ENCODE data around the gene ALB.
"Not testable (repeated sequence)": the region's sequence is repeated elsewhere in the genome, so short reads cannot be mapped to it uniquely, and the experiment has no call there.

ALB gene

GRCh38 chr4:73388887-73389286 lies 15.2 kb upstream of the ALB start:
- H3K27me3 ChIP-seq (ENCODE audit: control insufficient read depth, insufficient read depth, low read length): no peaks in the 10 kb centered on the region
- no CpG with 5 or more reads among the region's 1 CpG for WGBS (ENCODE audit: insufficient coverage, insufficient read length)
- no peaks in the 10 kb centered on the region for H3K9me3 ChIP-seq (ENCODE audit: control insufficient read depth, insufficient read depth, low read length)
- no peak overlapping the region for H3K27ac ChIP-seq (ENCODE audit: low read length)
- H3K36me3 ChIP-seq (ENCODE audit: control insufficient read depth, insufficient read depth, low read length): no peaks in the 10 kb centered on the region
- H3K4me1 ChIP-seq (ENCODE audit: control insufficient read depth, insufficient read depth, low read length): no peaks in the 10 kb centered on the region
- H3K4me3 ChIP-seq (ENCODE audit: low read length): no peak overlapping the region
- no peak for DNase-seq (ENCODE audit: low read depth, low spot score)

GRCh38 chr4:73389663-73390062 lies 14.4 kb upstream of the ALB start:
- not testable (repeated sequence) for H3K36me3 ChIP-seq (ENCODE audit: control insufficient read depth, insufficient read depth, low read length); H3K4me1 ChIP-seq (ENCODE audit: control insufficient read depth, insufficient read depth, low read length); H3K4me3 ChIP-seq (ENCODE audit: low read length); H3K27ac ChIP-seq (ENCODE audit: low read length); H3K27me3 ChIP-seq (ENCODE audit: control insufficient read depth, insufficient read depth, low read length); H3K9me3 ChIP-seq (ENCODE audit: control insufficient read depth, insufficient read depth, low read length); DNase-seq (ENCODE audit: low read depth, low spot score)
- no CpG with 5 or more reads among the region's 2 CpGs for WGBS (ENCODE audit: insufficient coverage, insufficient read length)

GRCh38 chr4:73391774-73392173 lies 12.3 kb upstream of the ALB start:
- Histone ChIP-seq H3K27ac (ENCODE audit: low read length) (no peak overlapping the region), H3K9me3 (ENCODE audit: control insufficient read depth, insufficient read depth, low read length) (no peaks in the 10 kb centered on the region), H3K4me3 (ENCODE audit: low read length) (no peak overlapping the region), H3K27me3 (ENCODE audit: control insufficient read depth, insufficient read depth, low read length) (no peaks in the 10 kb centered on the region), H3K36me3 (ENCODE audit: control insufficient read depth, insufficient read depth, low read length) (no peaks in the 10 kb centered on the region), H3K4me1 (ENCODE audit: control insufficient read depth, insufficient read depth, low read length) (no peaks in the 10 kb centered on the region)
- DNase-seq (ENCODE audit: low read depth, low spot score): no peak

- H3K27me3 ChIP-seq (ENCODE audit: control insufficient read depth, insufficient read depth, low read length): no peaks in the 10 kb centered on the region
- H3K36me3 ChIP-seq (ENCODE audit: control insufficient read depth, insufficient read depth, low read length): no peaks in the 10 kb centered on the region
- WGBS (ENCODE audit: insufficient coverage, insufficient read length): no CpG with 5 or more reads among the region's 2 CpGs
- H3K27ac ChIP-seq (ENCODE audit: low read length): no peak overlapping the region
- no peaks in the 10 kb centered on the region for H3K4me1 ChIP-seq (ENCODE audit: control insufficient read depth, insufficient read depth, low read length)
- DNase-seq (ENCODE audit: low read depth, low spot score): no peak
- H3K4me3 ChIP-seq (ENCODE audit: low read length): no peak overlapping the region
- no peaks in the 10 kb centered on the region for H3K9me3 ChIP-seq (ENCODE audit: control insufficient read depth, insufficient read depth, low read length)
Observed at GRCh38 chr4:73392936-73393335, 11.2 kb upstream of the ALB start.

GRCh38 chr4:73396304-73396703 lies 7.8 kb upstream of the ALB start:
- H3K4me3 ChIP-seq (ENCODE audit: low read length): no peak overlapping the region
- no CpG with 5 or more reads among the region's 1 CpG for WGBS (ENCODE audit: insufficient coverage, insufficient read length)
- no peak overlapping the region for H3K27ac ChIP-seq (ENCODE audit: low read length)
- H3K36me3 ChIP-seq (ENCODE audit: control insufficient read depth, insufficient read depth, low read length): no peaks in the 10 kb centered on the region
- no peaks in the 10 kb centered on the region for H3K4me1 ChIP-seq (ENCODE audit: control insufficient read depth, insufficient read depth, low read length)
- no peaks in the 10 kb centered on the region for H3K27me3 ChIP-seq (ENCODE audit: control insufficient read depth, insufficient read depth, low read length)
- no peaks in the 10 kb centered on the region for H3K9me3 ChIP-seq (ENCODE audit: control insufficient read depth, insufficient read depth, low read length)
- DNase-seq (ENCODE audit: low read depth, low spot score): no peak

GRCh38 chr4:73396993-73397972 lies 6.8 kb upstream of the ALB start:
- H3K4me1 ChIP-seq (ENCODE audit: control insufficient read depth, insufficient read depth, low read length): no peaks in the 10 kb centered on the region
- H3K27me3 ChIP-seq (ENCODE audit: control insufficient read depth, insufficient read depth, low read length): no peaks in the 10 kb centered on the region
- no peaks in the 10 kb centered on the region for H3K9me3 ChIP-seq (ENCODE audit: control insufficient read depth, insufficient read depth, low read length)
- no peak overlapping the region for H3K27ac ChIP-seq (ENCODE audit: low read length)
- no peaks in the 10 kb centered on the region for H3K36me3 ChIP-seq (ENCODE audit: control insufficient read depth, insufficient read depth, low read length)
- no peak overlapping the region for H3K4me3 ChIP-seq (ENCODE audit: low read length)
- no CpG with 5 or more reads among the region's 5 CpGs for WGBS (ENCODE audit: insufficient coverage, insufficient read length)
- no peak for DNase-seq (ENCODE audit: low read depth, low spot score)

GRCh38 chr4:73401412-73401811 lies 2.7 kb upstream of the ALB start:
- Histone ChIP-seq H3K27me3 (ENCODE audit: control insufficient read depth, insufficient read depth, low read length) (no peaks in the 10 kb centered on the region), H3K27ac (ENCODE audit: low read length) (no peak overlapping the region), H3K4me1 (ENCODE audit: control insufficient read depth, insufficient read depth, low read length) (no peaks in the 10 kb centered on the region), H3K4me3 (ENCODE audit: low read length) (no peak overlapping the region), H3K36me3 (ENCODE audit: control insufficient read depth, insufficient read depth, low read length) (no peaks in the 10 kb centered on the region), H3K9me3 (ENCODE audit: control insufficient read depth, insufficient read depth, low read length) (no peaks in the 10 kb centered on the region)
- no CpG with 5 or more reads among the region's 2 CpGs for WGBS (ENCODE audit: insufficient coverage, insufficient read length)
- no peak for DNase-seq (ENCODE audit: low read depth, low spot score)

- Histone ChIP-seq H3K4me1 (ENCODE audit: control insufficient read depth, insufficient read depth, low read length) (0 out of 2 replicates have a peak, but pooled peaks cover 2% of the 10 kb centered on the region), H3K9me3 (ENCODE audit: control insufficient read depth, insufficient read depth, low read length) (no peaks in the 10 kb centered on the region), H3K27me3 (ENCODE audit: control insufficient read depth, insufficient read depth, low read length) (no peaks in the 10 kb centered on the region), H3K27ac (ENCODE audit: low read length) (no peak overlapping the region), H3K36me3 (ENCODE audit: control insufficient read depth, insufficient read depth, low read length) (no peaks in the 10 kb centered on the region), H3K4me3 (ENCODE audit: low read length) (no peak overlapping the region)
- WGBS (ENCODE audit: insufficient coverage, insufficient read length): no CpG with 5 or more reads among the region's 1 CpG
- no peak for DNase-seq (ENCODE audit: low read depth, low spot score)
Observed at GRCh38 chr4:73404457-73404856, 370 bp downstream of the ALB start.

- DNase-seq (ENCODE audit: low read depth, low spot score): no peak
- no CpG with 5 or more reads among the region's 2 CpGs for WGBS (ENCODE audit: insufficient coverage, insufficient read length)
- H3K36me3 ChIP-seq (ENCODE audit: control insufficient read depth, insufficient read depth, low read length): no peaks in the 10 kb centered on the region
- H3K27ac ChIP-seq (ENCODE audit: low read length): no peak overlapping the region
- H3K4me1 ChIP-seq (ENCODE audit: control insufficient read depth, insufficient read depth, low read length): 0 out of 2 replicates have a peak, but pooled peaks cover 2% of the 10 kb centered on the region
- H3K4me3 ChIP-seq (ENCODE audit: low read length): no peak overlapping the region
- H3K9me3 ChIP-seq (ENCODE audit: control insufficient read depth, insufficient read depth, low read length): no peaks in the 10 kb centered on the region
- H3K27me3 ChIP-seq (ENCODE audit: control insufficient read depth, insufficient read depth, low read length): no peaks in the 10 kb centered on the region
Observed at GRCh38 chr4:73405138-73405537, 1.1 kb downstream of the ALB start.

GRCh38 chr4:73406548-73406875 lies 2.4 kb downstream of the ALB start:
- Histone ChIP-seq H3K27ac (ENCODE audit: low read length) (no peak overlapping the region), H3K9me3 (ENCODE audit: control insufficient read depth, insufficient read depth, low read length) (no peaks in the 10 kb centered on the region), H3K4me3 (ENCODE audit: low read length) (no peak overlapping the region), H3K36me3 (ENCODE audit: control insufficient read depth, insufficient read depth, low read length) (no peaks in the 10 kb centered on the region), H3K27me3 (ENCODE audit: control insufficient read depth, insufficient read depth, low read length) (no peaks in the 10 kb centered on the region), H3K4me1 (ENCODE audit: control insufficient read depth, insufficient read depth, low read length) (0 out of 2 replicates have a peak, but pooled peaks cover 2% of the 10 kb centered on the region)
- DNase-seq (ENCODE audit: low read depth, low spot score): no peak
- no CpG with 5 or more reads among the region's 1 CpG for WGBS (ENCODE audit: insufficient coverage, insufficient read length)

- Histone ChIP-seq H3K27me3 (ENCODE audit: control insufficient read depth, insufficient read depth, low read length) (no peaks in the 10 kb centered on the region), H3K4me1 (ENCODE audit: control insufficient read depth, insufficient read depth, low read length) (0 out of 2 replicates have a peak, but pooled peaks cover 2% of the 10 kb centered on the region), H3K9me3 (ENCODE audit: control insufficient read depth, insufficient read depth, low read length) (no peaks in the 10 kb centered on the region), H3K4me3 (ENCODE audit: low read length) (no peak overlapping the region), H3K36me3 (ENCODE audit: control insufficient read depth, insufficient read depth, low read length) (no peaks in the 10 kb centered on the region), H3K27ac (ENCODE audit: low read length) (no peak overlapping the region)
- no CpG with 5 or more reads among the region's 2 CpGs for WGBS (ENCODE audit: insufficient coverage, insufficient read length)
- DNase-seq (ENCODE audit: low read depth, low spot score): no peak
Observed at GRCh38 chr4:73407227-73407673, 3.2 kb downstream of the ALB start.

All from iPS DF 6.9 (cell line).